GM21723 (cell line): ENCODE results near the gene PCDHGB6.
"Not testable (repeated sequence)": the region's sequence is repeated elsewhere in the genome, so short reads cannot be mapped to it uniquely, and the experiment has no call there.

Experiments used
- ATAC-seq: cut with Tn5 transposase; IDR thresholded peaks from one replicate; pipeline ENCODE4 v1.9.1; 2021; ENCODE audit warnings: mild to moderate bottlenecking, moderate library complexity; ENCODE audit not compliant: unreplicated experiment

The PCDHGB6 gene

GRCh38 chr5:141407790-141408505, at the start of gene PCDHGB6:
PCDHGB6 (plus strand) TSS chr5:141408021; CDS start chr5:141408203, 182 bp downstream.
- ATAC-seq = not testable (repeated sequence)

GRCh38 chr5:141359790-141360426, 47.9 kb upstream of the PCDHGB6 start, which contains the start of gene PCDHGB2:
PCDHGB2 (plus strand) TSS chr5:141359994; CDS start chr5:141360136, 142 bp downstream.
- ATAC-seq = no peak

GRCh38 chr5:141360685-141361084, 47.1 kb upstream of the PCDHGB6 start:
- ATAC-seq = no peak

GRCh38 chr5:141362719-141363118, 45.1 kb upstream of the PCDHGB6 start:
- ATAC-seq = no peak

GRCh38 chr5:141363952-141364660, 43.7 kb upstream of the PCDHGB6 start, which contains the start of gene PCDHGA5:
PCDHGA5 (plus strand) TSS chr5:141364162; CDS start chr5:141364331, 169 bp downstream.
- ATAC-seq = no peak

GRCh38 chr5:141366016-141366896, 41.6 kb upstream of the PCDHGB6 start:
- no peak for ATAC-seq

- peak; percentile 97 for ATAC-seq
Measured at GRCh38 chr5:141369994-141370848, 37.6 kb upstream of the PCDHGB6 start, which contains the start of gene PCDHGB3. PCDHGB3 (plus strand) TSS chr5:141370242; CDS start chr5:141370395, 153 bp downstream.

GRCh38 chr5:141371572-141372475, 36.0 kb upstream of the PCDHGB6 start:
- ATAC-seq = no peak

- no peak for ATAC-seq
Measured at GRCh38 chr5:141373673-141374317, 34.0 kb upstream of the PCDHGB6 start, which contains the start of gene PCDHGA6. PCDHGA6 (plus strand) TSS chr5:141373891; CDS start chr5:141374084, 193 bp downstream.

- ATAC-seq = no peak
Measured at GRCh38 chr5:141374627-141375026, 33.2 kb upstream of the PCDHGB6 start.

- ATAC-seq = not testable (repeated sequence)
Measured at GRCh38 chr5:141375444-141376155, 32.2 kb upstream of the PCDHGB6 start.

- no peak for ATAC-seq
Measured at GRCh38 chr5:141382469-141383294, 25.1 kb upstream of the PCDHGB6 start, which contains the start of gene PCDHGA7. PCDHGA7 (plus strand) TSS chr5:141382742; CDS start chr5:141382900, 158 bp downstream.

- no peak for ATAC-seq
Measured at GRCh38 chr5:141383345-141383744, 24.5 kb upstream of the PCDHGB6 start.

GRCh38 chr5:141384471-141385267, 23.2 kb upstream of the PCDHGB6 start:
- no peak for ATAC-seq

- ATAC-seq = not testable (repeated sequence)
Measured at GRCh38 chr5:141387557-141388311, 20.1 kb upstream of the PCDHGB6 start, which contains the start of gene PCDHGB4. PCDHGB4 (plus strand) TSS chr5:141387698; CDS start chr5:141387885, 187 bp downstream.
